Activated CD4-positive, alpha-beta T cell treated with anti-CD3 and anti-CD28 coated beads, Interleukin-2, Interleukin-4, amounts not matched to agents 100 ng/mL and 50 ng/mL, durations not matched to agents 16 hours and 8 hours (primary cell): Measurements from ENCODE around the gene PAQR7.
"Not testable (repeated sequence)": the region's sequence is repeated elsewhere in the genome, so short reads cannot be mapped to it uniquely, and the experiment has no call there.

Experiments used
- DNase-seq: peaks from one replicate; pipeline ENCODE4 v3.0.0-alpha.2; 2020; ENCODE audit warnings: low spot score

PAQR7 gene

GRCh38 chr1:25844536-25845337, 30.8 kb downstream of the PAQR7 start:
- no peak for DNase-seq

GRCh38 chr1:25843483-25843882, 32.0 kb downstream of the PAQR7 start:
- no peak for DNase-seq

- DNase-seq = not testable (repeated sequence)
Measured at GRCh38 chr1:25839808-25840207, 35.7 kb downstream of the PAQR7 start.

GRCh38 chr1:25837262-25837875, 38.1 kb downstream of the PAQR7 start:
- no peak for DNase-seq

- no peak for DNase-seq
Measured at GRCh38 chr1:25836695-25837094, 38.8 kb downstream of the PAQR7 start.

- DNase-seq = no peak
Measured at GRCh38 chr1:25834894-25835293, 40.6 kb downstream of the PAQR7 start.

GRCh38 chr1:25833158-25833557, 42.4 kb downstream of the PAQR7 start:
- no peak for DNase-seq

- no peak for DNase-seq
Measured at GRCh38 chr1:25832336-25833037, 43.0 kb downstream of the PAQR7 start.

GRCh38 chr1:25831569-25832196, 43.8 kb downstream of the PAQR7 start:
- DNase-seq = no peak

- no peak for DNase-seq
Measured at GRCh38 chr1:25829046-25829445, 46.5 kb downstream of the PAQR7 start.

GRCh38 chr1:25828491-25828890, 47.0 kb downstream of the PAQR7 start:
- no peak for DNase-seq

GRCh38 chr1:25826571-25826970, 48.9 kb downstream of the PAQR7 start:
- no peak for DNase-seq

GRCh38 chr1:25825605-25826004, 49.9 kb downstream of the PAQR7 start:
- DNase-seq = no peak

GRCh38 chr1:25821630-25822091, 53.8 kb downstream of the PAQR7 start:
- DNase-seq = no peak

- DNase-seq = no peak
Measured at GRCh38 chr1:25821112-25821476, 54.4 kb downstream of the PAQR7 start.

GRCh38 chr1:25820247-25821111, 55.0 kb downstream of the PAQR7 start:
- DNase-seq = peak; percentile 70

GRCh38 chr1:25819491-25820246, 55.8 kb downstream of the PAQR7 start, which contains the start of gene MTFR1L:
Gene MTFR1L, plus strand, starts transcription at chr1:25819954. Its CDS starts 3,151 bp downstream, at chr1:25823105.
- peak; percentile 90 for DNase-seq

- DNase-seq = no peak
Measured at GRCh38 chr1:25818569-25818968, 56.9 kb downstream of the PAQR7 start.

GRCh38 chr1:25817840-25818501, 57.5 kb downstream of the PAQR7 start:
- no peak for DNase-seq

- no peak for DNase-seq
Measured at GRCh38 chr1:25816112-25816718, 59.3 kb downstream of the PAQR7 start.
